COLO668 (cell line): ENCODE measurements around the gene SGMS1.
"Not testable (repeated sequence)": the region's sequence is repeated elsewhere in the genome, so short reads cannot be mapped to it uniquely, and the experiment has no call there.

ENCODE experiments used
- DNase-seq: peaks from one replicate; lab custom pipeline; 2025; ENCODE audit not compliant: unreplicated experiment; lab: John Stamatoyannopoulos, UW

The SGMS1 gene

GRCh38 chr10:50471583-50471975 lies 152.2 kb downstream of the SGMS1 start:
- no peak for DNase-seq

- DNase-seq, result no peak
These were observed 152.8 kb downstream of the SGMS1 start for GRCh38 chr10:50470798-50471582.

- DNase-seq, result no peak
These were observed 153.4 kb downstream of the SGMS1 start for GRCh38 chr10:50470345-50470744.

GRCh38 chr10:50469778-50470193 lies 154.0 kb downstream of the SGMS1 start:
- no peak for DNase-seq

- DNase-seq, result no peak
These were observed 154.5 kb downstream of the SGMS1 start for GRCh38 chr10:50469288-50469687.

GRCh38 chr10:50467209-50467608 lies 156.5 kb downstream of the SGMS1 start:
- DNase-seq, result no peak

- no peak for DNase-seq
These were observed 159.7 kb downstream of the SGMS1 start for GRCh38 chr10:50464004-50464409.

GRCh38 chr10:50461834-50462233 lies 161.9 kb downstream of the SGMS1 start:
- DNase-seq, result no peak

- no peak for DNase-seq
These were observed 162.6 kb downstream of the SGMS1 start for GRCh38 chr10:50461123-50461522.

GRCh38 chr10:50456719-50457118 lies 167.0 kb downstream of the SGMS1 start:
- DNase-seq, result no peak

GRCh38 chr10:50453940-50454339 lies 169.8 kb downstream of the SGMS1 start:
- no peak for DNase-seq

- no peak for DNase-seq
These were observed 171.2 kb downstream of the SGMS1 start for GRCh38 chr10:50452603-50453002.

GRCh38 chr10:50447691-50448090 lies 176.1 kb downstream of the SGMS1 start:
- DNase-seq, result no peak

GRCh38 chr10:50445777-50446176 lies 178.0 kb downstream of the SGMS1 start:
- DNase-seq, result not testable (repeated sequence)

- no peak for DNase-seq
These were observed 183.3 kb downstream of the SGMS1 start for GRCh38 chr10:50440489-50440888.

GRCh38 chr10:50439806-50440205 lies 183.9 kb downstream of the SGMS1 start:
- DNase-seq, result no peak

GRCh38 chr10:50439187-50439586 lies 184.6 kb downstream of the SGMS1 start:
- DNase-seq, result no peak

GRCh38 chr10:50438049-50438936 lies 185.5 kb downstream of the SGMS1 start:
- DNase-seq, result no peak

GRCh38 chr10:50437248-50437647 lies 186.5 kb downstream of the SGMS1 start:
- DNase-seq, result no peak

- DNase-seq, result no peak
These were observed 187.0 kb downstream of the SGMS1 start for GRCh38 chr10:50436805-50437204.

- no peak for DNase-seq
These were observed 191.3 kb downstream of the SGMS1 start for GRCh38 chr10:50432211-50433009.
